C4-2B (cell line): ENCODE measurements around the gene WRAP73.

Source experiments
- H3K27ac ChIP-seq: fragments of 450-650 bp; 2 replicates; pipeline ENCODE4 v1.5.1; 2017
- ZFX ChIP-seq: fragments of 450-650 bp; IDR thresholded peaks from 2 replicates; pipeline ENCODE4 v1.6.1; 2017
- TF ChIP-seq, protein P1 (sequence below): fragments of 450-650 bp; conservative IDR thresholded peaks from 2 replicates; pipeline ENCODE4 v1.5.1; 2017; ENCODE audit warnings: mild to moderate bottlenecking

The WRAP73 gene

DNA sequence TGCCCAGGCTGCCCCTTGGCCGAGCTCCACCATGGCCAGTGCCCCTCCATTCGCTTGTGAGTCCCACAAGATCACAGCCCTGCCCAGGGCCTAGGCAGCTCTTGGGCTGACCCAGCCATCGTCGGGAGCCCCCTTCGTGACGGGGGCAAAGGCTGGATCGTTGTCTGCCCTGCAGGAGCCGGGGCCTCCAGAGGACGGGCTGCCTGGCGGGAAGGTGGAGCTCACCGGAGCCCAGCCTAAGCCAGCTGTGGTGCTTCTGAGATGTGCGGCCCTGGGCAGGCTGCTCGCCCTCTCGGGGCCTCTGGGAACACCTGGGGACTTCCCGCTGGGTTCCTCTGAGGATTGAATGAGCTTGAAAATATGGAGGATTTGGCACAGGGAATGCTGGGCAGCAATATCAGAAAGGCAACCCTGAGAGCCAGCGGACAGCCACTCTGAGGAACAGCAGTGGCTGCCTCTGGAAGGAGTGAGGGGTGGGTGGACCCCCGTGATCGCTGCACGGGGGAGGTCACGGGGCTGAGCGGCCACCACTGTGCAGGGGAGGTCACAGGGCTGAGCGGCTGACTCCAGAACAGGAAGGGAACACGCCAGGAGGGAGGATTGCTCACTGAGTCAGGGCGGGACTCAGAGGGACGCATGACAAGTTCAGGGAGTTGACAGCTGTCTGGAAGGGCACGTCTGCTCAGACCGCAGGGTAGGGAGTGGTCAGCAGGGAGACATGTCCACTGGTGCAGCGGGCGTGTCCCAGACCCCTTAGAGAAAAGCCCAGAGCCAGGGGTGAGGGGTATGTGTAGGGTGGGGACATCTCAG is 21.7 kb upstream of the WRAP73 start:
- H3K27ac ChIP-seq: no peak overlapping the region
- TF ChIP-seq, protein P1, sequence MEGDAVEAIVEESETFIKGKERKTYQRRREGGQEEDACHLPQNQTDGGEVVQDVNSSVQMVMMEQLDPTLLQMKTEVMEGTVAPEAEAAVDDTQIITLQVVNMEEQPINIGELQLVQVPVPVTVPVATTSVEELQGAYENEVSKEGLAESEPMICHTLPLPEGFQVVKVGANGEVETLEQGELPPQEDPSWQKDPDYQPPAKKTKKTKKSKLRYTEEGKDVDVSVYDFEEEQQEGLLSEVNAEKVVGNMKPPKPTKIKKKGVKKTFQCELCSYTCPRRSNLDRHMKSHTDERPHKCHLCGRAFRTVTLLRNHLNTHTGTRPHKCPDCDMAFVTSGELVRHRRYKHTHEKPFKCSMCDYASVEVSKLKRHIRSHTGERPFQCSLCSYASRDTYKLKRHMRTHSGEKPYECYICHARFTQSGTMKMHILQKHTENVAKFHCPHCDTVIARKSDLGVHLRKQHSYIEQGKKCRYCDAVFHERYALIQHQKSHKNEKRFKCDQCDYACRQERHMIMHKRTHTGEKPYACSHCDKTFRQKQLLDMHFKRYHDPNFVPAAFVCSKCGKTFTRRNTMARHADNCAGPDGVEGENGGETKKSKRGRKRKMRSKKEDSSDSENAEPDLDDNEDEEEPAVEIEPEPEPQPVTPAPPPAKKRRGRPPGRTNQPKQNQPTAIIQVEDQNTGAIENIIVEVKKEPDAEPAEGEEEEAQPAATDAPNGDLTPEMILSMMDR: no peak
- no peak for TF ChIP-seq ZFX

DNA sequence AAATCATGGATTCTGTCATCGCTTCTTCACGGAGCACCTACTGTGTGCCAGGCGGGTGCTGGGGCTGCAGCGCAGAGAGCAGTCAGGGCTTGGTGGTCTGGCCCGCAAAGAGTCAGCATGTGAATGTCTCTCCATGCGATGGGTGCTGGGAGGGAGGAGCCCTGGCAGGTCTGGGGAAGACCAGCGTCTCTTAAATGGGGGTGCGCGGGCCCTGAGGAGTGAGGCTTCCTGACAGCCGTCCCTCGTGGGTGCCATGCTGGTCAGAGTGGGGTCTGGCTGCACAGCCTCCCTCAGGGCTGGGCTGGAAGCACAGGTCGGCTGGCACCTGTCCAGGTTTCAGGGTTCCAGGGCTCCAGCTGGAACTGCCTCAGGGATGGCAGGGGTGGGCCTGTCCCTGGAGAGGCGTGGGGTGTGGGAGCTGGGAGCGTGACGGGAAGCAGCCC is 20.9 kb upstream of the WRAP73 start:
- H3K27ac ChIP-seq: no peak overlapping the region
- TF ChIP-seq ZFX: no peak
- TF ChIP-seq, protein P1: no peak

DNA sequence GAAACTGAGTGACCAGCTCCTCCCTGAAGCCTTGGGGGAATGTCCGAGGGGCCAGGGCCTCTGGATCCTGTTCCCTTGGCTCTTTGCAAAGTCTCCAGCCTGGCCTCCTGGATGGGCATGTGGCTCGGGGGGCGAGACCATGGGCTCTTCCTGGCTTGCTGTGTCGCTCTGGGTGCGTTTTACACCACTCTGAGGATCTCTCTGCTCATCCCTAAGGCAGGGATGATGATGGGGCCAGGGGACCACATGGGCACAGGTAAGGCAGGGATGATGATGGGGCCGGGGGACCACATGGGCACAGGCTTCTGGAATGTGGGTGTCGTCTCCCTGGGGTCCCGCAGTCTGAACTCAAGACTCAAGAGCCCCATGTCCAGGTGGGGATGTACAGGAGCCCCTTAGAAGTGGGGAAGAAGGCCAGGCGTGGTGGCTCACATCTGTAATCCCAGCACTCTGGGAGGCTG is 20.1 kb upstream of the WRAP73 start:
- H3K27ac ChIP-seq: no peak overlapping the region
- TF ChIP-seq, protein P1: no peak
- TF ChIP-seq ZFX: no peak

DNA sequence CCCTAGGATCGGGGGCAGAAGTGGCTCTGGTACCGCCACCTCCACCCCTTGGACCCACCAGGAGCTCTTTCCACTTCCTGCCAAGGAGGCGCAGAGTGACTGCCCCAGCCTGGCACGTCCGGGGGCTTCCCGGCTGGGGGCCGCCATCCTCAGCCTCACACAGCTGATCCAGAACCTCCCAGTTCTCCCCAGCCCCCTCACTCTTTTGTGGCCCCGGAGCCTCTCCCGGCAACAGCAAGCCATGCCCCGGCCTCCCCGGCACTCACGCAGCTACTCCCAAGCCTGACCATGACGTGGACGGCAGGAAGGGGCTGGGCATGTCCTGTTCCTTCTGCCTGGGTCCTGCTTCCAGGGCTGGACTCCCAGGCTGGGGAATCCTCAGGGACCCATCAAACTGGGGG is 19.5 kb upstream of the WRAP73 start:
- TF ChIP-seq, protein P1: no peak
- no peak for TF ChIP-seq ZFX
- H3K27ac ChIP-seq: peak overlapping the region; percentile 11; the same call in 1 of the 2 replicates

DNA sequence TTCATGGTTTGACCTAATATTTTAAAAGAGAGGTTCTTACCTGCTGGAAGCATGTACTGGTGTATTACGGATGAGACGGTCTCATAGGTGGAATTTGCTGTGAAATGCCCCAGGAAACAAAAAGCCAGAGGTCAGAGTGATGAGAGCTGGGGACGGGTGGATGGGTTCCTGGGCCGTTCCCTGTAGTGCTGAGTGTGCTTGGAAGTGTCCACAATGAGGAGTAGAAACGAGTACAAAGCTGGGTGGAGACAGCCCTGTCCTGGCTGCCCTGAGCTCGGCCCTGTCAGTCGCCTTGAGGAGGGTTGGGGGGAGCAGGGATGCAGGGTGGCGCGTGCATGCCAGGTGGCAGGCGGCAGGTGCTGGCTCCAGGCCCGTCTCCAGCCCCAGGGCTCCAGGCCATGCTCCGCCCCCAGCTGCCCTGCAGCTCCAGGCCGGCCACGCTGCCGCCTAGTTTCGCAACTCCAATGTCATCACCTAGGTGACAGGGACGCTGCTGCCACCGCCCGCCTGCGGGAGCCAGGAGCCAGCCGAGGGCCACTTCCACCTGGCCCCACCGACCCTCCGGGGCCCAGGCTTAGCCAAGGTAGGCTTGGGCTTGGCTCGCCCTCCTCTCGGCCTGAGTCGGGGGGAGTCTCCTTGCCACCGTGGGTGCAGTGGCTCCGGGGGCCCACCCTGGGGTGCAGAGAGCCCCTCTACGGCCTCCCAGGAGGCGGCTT is 18.8 kb upstream of the WRAP73 start:
- TF ChIP-seq ZFX: no peak
- TF ChIP-seq, protein P1: no peak
- H3K27ac ChIP-seq: peak overlapping the region; percentile 11; the same call in 1 of the 2 replicates

DNA sequence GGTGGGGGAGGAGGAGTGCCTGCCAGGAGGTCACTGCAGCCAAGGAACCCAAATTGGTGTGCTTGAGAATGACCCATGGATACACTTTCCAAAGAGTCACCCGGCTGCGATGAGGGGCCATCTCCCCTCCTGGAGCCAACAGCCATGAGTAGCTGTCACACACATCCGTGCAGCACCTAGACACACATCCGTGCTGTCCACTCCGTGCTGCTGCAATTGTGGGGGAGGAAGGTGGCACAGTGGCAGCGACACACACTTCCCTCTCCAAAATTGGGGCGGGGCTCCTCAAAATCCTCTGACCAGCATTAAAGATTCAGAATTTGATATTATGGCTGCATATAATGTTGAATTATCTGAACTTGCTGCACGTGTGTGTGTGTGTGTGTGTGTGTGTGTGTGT is 18.2 kb upstream of the WRAP73 start:
- H3K27ac ChIP-seq: 0 out of 2 replicates have a peak overlapping the region, but pooled peaks have one; percentile 11
- TF ChIP-seq, protein P1: no peak
- TF ChIP-seq ZFX: no peak
